IMR-90 (cell line): ENCODE measurements around the gene SPTLC1. TPM values are rescaled to one million over a fixed set of nuclear protein-coding genes. Genes with fewer than 3 reads are reported as not detected.
"Not testable (repeated sequence)": the region's sequence is repeated elsewhere in the genome, so short reads cannot be mapped to it uniquely, and the experiment has no call there.

ENCODE experiments used
- ATAC-seq: fragments of 200-7000 bp; cut with Tn5 transposase; 2 replicates; pipeline ENCODE4 v1.9.1; 2020; ENCODE audit warnings: low read depth, mild to moderate bottlenecking, moderate library complexity
- BruUV-seq: library from RNA; stranded (reverse); fragments of 400-500 nt; replicated peaks from 2 replicates; lab custom pipeline; 2021; lab: Mats Ljungman, UMichigan
- CTCF ChIA-PET: fragments of 300-600 bp; formaldehyde crosslinking; extraction: SDS; loops from one replicate; lab custom pipeline; 2021; ENCODE audit warnings: antibody characterized with exemption; lab: Yijun Ruan, JAX
- POLR2A ChIA-PET: fragments of 300-600 bp; sonication (Branson Sonifier 250); formaldehyde crosslinking; loops from one replicate; lab custom pipeline; 2022; ENCODE audit warnings: antibody characterized with exemption; ENCODE audit not compliant: unreplicated experiment; lab: Charles Lee
- DNase-seq: peaks from one replicate; pipeline ENCODE4 v3.0.0; 2013
- H2AFZ ChIP-seq: replicated peaks from 2 replicates; pipeline ENCODE3; 2013; ENCODE audit warnings: low read length, mild to moderate bottlenecking; ENCODE audit not compliant: poor library complexity
- H2AK5ac ChIP-seq: 2 replicates; pipeline ENCODE4 v1.6.1; 2013; ENCODE audit warnings: low read depth, low read length, inconsistent platforms
- H2AK9ac ChIP-seq: replicated peaks from 2 replicates; pipeline ENCODE3; 2013; ENCODE audit warnings: mild to moderate bottlenecking, low read depth, low read length, moderate library complexity; ENCODE audit not compliant: poor library complexity
- H2BK120ac ChIP-seq: 2 replicates; pipeline ENCODE4 v1.6.1; 2013; ENCODE audit warnings: low read depth, low read length, inconsistent platforms
- H2BK15ac ChIP-seq: 3 replicates; pipeline ENCODE4 v1.6.1; 2013; ENCODE audit warnings: low read depth, low read length, inconsistent platforms
- H2BK20ac ChIP-seq: 2 replicates; pipeline ENCODE4 v1.6.1; 2013; ENCODE audit warnings: low read depth, mild to moderate bottlenecking, inconsistent platforms, low read length, moderate library complexity
- H2BK5ac ChIP-seq: 2 replicates; pipeline ENCODE4 v1.6.1; 2013; ENCODE audit warnings: mild to moderate bottlenecking, low read depth, low read length, inconsistent platforms; ENCODE audit not compliant: poor library complexity, severe bottlenecking
- H3K14ac ChIP-seq: replicated peaks from 2 replicates; pipeline ENCODE4 v1.6.1; 2013; ENCODE audit warnings: low read depth, low read length, inconsistent platforms
- H3K18ac ChIP-seq: 2 replicates; pipeline ENCODE4 v1.6.1; 2013; ENCODE audit warnings: low read depth, low read length, control low read depth
- H3K23ac ChIP-seq: 2 replicates; pipeline ENCODE4 v1.6.1; 2013; ENCODE audit warnings: low read depth, low read length, inconsistent platforms
- H3K27ac ChIP-seq: 2 replicates; pipeline ENCODE4 v1.5.1; 2013; ENCODE audit warnings: mild to moderate bottlenecking, control low read depth, low read length; ENCODE audit not compliant: insufficient read depth
- H3K27me3 ChIP-seq: 2 replicates; pipeline ENCODE4 v1.6.1; 2013; ENCODE audit warnings: low read length; ENCODE audit not compliant: control insufficient read depth, insufficient read depth
- H3K36me3 ChIP-seq: 2 replicates; pipeline ENCODE4 v1.6.1; 2013; ENCODE audit warnings: low read length, mixed read lengths; ENCODE audit not compliant: control insufficient read depth, insufficient read depth
- H3K4ac ChIP-seq: 2 replicates; pipeline ENCODE4 v1.6.1; 2013; ENCODE audit warnings: low read depth, low read length, inconsistent platforms
- H3K4me1 ChIP-seq: 2 replicates; pipeline ENCODE4 v1.6.1; 2013; ENCODE audit warnings: low read length, mixed read lengths; ENCODE audit not compliant: control insufficient read depth, insufficient read depth
- H3K4me2 ChIP-seq: 2 replicates; pipeline ENCODE4 v1.6.1; 2013; ENCODE audit warnings: low read depth, mild to moderate bottlenecking, control low read depth, low read length, moderate library complexity
- H3K4me3 ChIP-seq: 2 replicates; pipeline ENCODE4 v1.5.1; 2013; ENCODE audit warnings: low read depth, mild to moderate bottlenecking, control low read depth, low read length, moderate library complexity; ENCODE audit not compliant: insufficient read depth
- H3K56ac ChIP-seq: 2 replicates; pipeline ENCODE4 v1.6.1; 2013; ENCODE audit warnings: low read length, inconsistent platforms; ENCODE audit not compliant: insufficient read depth; ENCODE audit errors: extremely low read depth
- H3K79me1 ChIP-seq, 2 experiments: 2 replicates each; pipeline ENCODE4 v1.6.1; 2013; ENCODE audit warnings: low read length in 2 of 2, inconsistent platforms in 1 of 2, low read depth in 1 of 2
- H3K9ac ChIP-seq: 2 replicates; pipeline ENCODE4 v1.6.1; 2013; ENCODE audit warnings: low read depth, low read length, control low read depth
- H3K9me1 ChIP-seq: 2 replicates; pipeline ENCODE4 v1.6.1; 2013; ENCODE audit warnings: low read length, inconsistent platforms; ENCODE audit not compliant: insufficient read depth
- H3K9me3 ChIP-seq: 2 replicates; pipeline ENCODE4 v1.6.1; 2013; ENCODE audit warnings: low read length; ENCODE audit not compliant: control insufficient read depth, insufficient read depth
- H4K20me1 ChIP-seq: 2 replicates; pipeline ENCODE4 v1.6.1; 2013; ENCODE audit warnings: low read length, inconsistent platforms; ENCODE audit not compliant: insufficient read depth
- H4K5ac ChIP-seq: 2 replicates; pipeline ENCODE4 v1.6.1; 2013; ENCODE audit warnings: mild to moderate bottlenecking, low read depth, low read length, control low read depth
- H4K8ac ChIP-seq, 2 experiments: 2 replicates each; pipeline ENCODE4 v1.6.1; 2013; ENCODE audit warnings: low read depth in 2 of 2, low read length in 2 of 2, control low read depth in 1 of 2, inconsistent platforms in 1 of 2
- H4K91ac ChIP-seq: 2 replicates; pipeline ENCODE4 v1.6.1; 2013; ENCODE audit warnings: low read depth, low read length, inconsistent platforms; ENCODE audit not compliant: insufficient read depth
- USF2 ChIP-seq: fragments of 150-350 bp; IDR thresholded peaks from 2 replicates; pipeline ENCODE4 v1.6.1; 2017; ENCODE audit warnings: mild to moderate bottlenecking, antibody characterized with exemption, low read length, low read depth
- WGBS, 2 experiments: methylation state at CpG; one replicate each; pipeline versions ENCODE4 v1.1.5 to v1.1.7; 2013; ENCODE audit warnings: missing lambda C conversion rate in 2 of 2; ENCODE audit not compliant: insufficient read length in 1 of 2; ENCODE audit errors: extremely low coverage in 2 of 2; 5-methylcytosine and 5-hydroxymethylcytosine counted together
- dilution Hi-C: fragments of 300-500 bp; cut with HindIII; formaldehyde crosslinking; loops from one replicate; pipeline ENCODE4 v1.14.3; 2018; ENCODE audit warnings: low sequenced_read_pairs; ENCODE audit not compliant: unreplicated experiment
- in situ Hi-C: fragments of 300-500 bp; cut with MboI; formaldehyde crosslinking; loops from 3 replicates; pipeline ENCODE4 v1.14.3; 2019; ENCODE audit warnings: low sequenced_read_pairs, inconsistent platforms, mixed read lengths
- intact Hi-C: fragments of 100-400 bp; cut with micrococcal nuclease; formaldehyde crosslinking; loops from 2 replicates; pipeline ENCODE4 v1.10.0; 2022
- polyA plus RNA-seq, 3 experiments: library from polyadenylated mRNA; depleted of rRNA; stranded (reverse); fragments of >200 nt; gene quantifications; 2 replicates each; pipeline ENCODE4 v1.2.3, GENCODE V29; 2012; ENCODE audit warnings: low replicate concordance in 1 of 3
- total RNA-seq: library from RNA; depleted of rRNA; stranded (reverse); fragments of >200 nt; gene quantifications from 2 replicates; pipeline ENCODE4 v1.2.3, GENCODE V29; 2012

The SPTLC1 gene
- total and polyA plus RNA-seq, 2 of the 4 experiments (the other 2 are of a cell fraction): 65.7 to 92.7 TPM

GRCh38 chr9:92021785-92022541, 93.2 kb downstream of the SPTLC1 start:
- H2BK15ac ChIP-seq, H2BK5ac ChIP-seq, H2AFZ ChIP-seq, H4K20me1 ChIP-seq, H3K14ac ChIP-seq, H3K36me3 ChIP-seq, H3K4me3 ChIP-seq, dilution Hi-C loops, H3K56ac ChIP-seq, H3K27ac ChIP-seq, POLR2A ChIA-PET, H3K9ac ChIP-seq, H3K9me3 ChIP-seq, H3K4me1 ChIP-seq, BruUV-seq, H2AK9ac ChIP-seq, H3K4me2 ChIP-seq, intact Hi-C loops, H2AK5ac ChIP-seq, H3K18ac ChIP-seq, H3K4ac ChIP-seq, H4K91ac ChIP-seq, H3K9me1 ChIP-seq, H3K79me1 ChIP-seq, H2BK120ac ChIP-seq, CTCF ChIA-PET, H3K27me3 ChIP-seq, H4K8ac ChIP-seq, H3K23ac ChIP-seq, H2BK20ac ChIP-seq, in situ Hi-C loops, H4K5ac ChIP-seq: not testable (repeated sequence)
- WGBS, 2 experiments: no CpG with 5 or more reads among the region's 7 CpGs
- peak; percentile 94 for DNase-seq
- peak; percentile 51 for ATAC-seq
- peak; percentile 60 for TF ChIP-seq USF2
